Lower leg skin (tissue), 3 donors: ENCODE measurements around the gene MEOX1.

Experiments
- CTCF ChIP-seq, 3 donors: fragments of 450-650 bp; IDR thresholded peaks; one replicate each; pipeline ENCODE4 v1.5.1; 2016; ENCODE audit warnings: antibody characterized with exemption in 3 of 3, mild to moderate bottlenecking in 3 of 3, moderate library complexity in 2 of 3
- POLR2A ChIP-seq, 2 donors: fragments of 450-650 bp; IDR thresholded peaks; one replicate each; pipeline ENCODE4 v1.6.1; 2016 to 2017; ENCODE audit warnings: antibody characterized with exemption in 2 of 2, mild to moderate bottlenecking in 1 of 2, moderate library complexity in 1 of 2

- TF ChIP-seq CTCF (IDR thresholded peaks at IDR 0.05) (no peak), POLR2A (IDR thresholded peaks at IDR 0.05) (no peak)
These were observed 44.5 kb upstream of the MEOX1 start for GRCh38 chr17:43706235-43706634.
